Cardiac muscle cell (in vitro differentiated cells and primary cell): Measurements from ENCODE around the gene GABRE. TPM values are rescaled to one million over a fixed set of nuclear protein-coding genes. Genes with fewer than 3 reads are reported as not detected.

ENCODE experiments used
- DNase-seq, 2 donors: peaks; one replicate each; pipeline versions ENCODE4 v3.0.0 to v3.0.0-alpha.2; 2010 to 2017; ENCODE audit warnings: low read depth in 1 of 2, low spot score in 1 of 2
- H3K27ac ChIP-seq: fragments of 200-600 bp; sonication (generic); 2 replicates; pipeline ENCODE4 v1.5.1; 2016
- H3K27me3 ChIP-seq: fragments of 200-600 bp; sonication (generic); 2 replicates; pipeline ENCODE4 v1.6.0; 2016; ENCODE audit warnings: control low read depth
- H3K36me3 ChIP-seq: fragments of 200-600 bp; sonication (generic); 2 replicates; pipeline ENCODE4 v1.5.1; 2016; ENCODE audit warnings: control low read depth
- H3K4me1 ChIP-seq: fragments of 200-600 bp; sonication (generic); 2 replicates; pipeline ENCODE4 v1.8.1; 2017; ENCODE audit warnings: low read depth, mild to moderate bottlenecking, mixed run types
- H3K4me3 ChIP-seq: fragments of 200-600 bp; sonication (generic); 2 replicates; pipeline ENCODE4 v1.5.1; 2016; ENCODE audit warnings: mild to moderate bottlenecking
- H3K9me3 ChIP-seq: fragments of 200-600 bp; sonication (generic); 2 replicates; pipeline ENCODE4 v1.5.1; 2017; ENCODE audit warnings: low read depth, mild to moderate bottlenecking, control low read depth
- polyA plus RNA-seq: library from polyadenylated mRNA; unstranded; fragments of >200 nt; fragmentation: Nextera tagmentation; extraction: Ambion mirVana; gene quantifications from 2 replicates; pipeline ENCODE4 v1.2.1, GENCODE V29; 2016
- total RNA-seq: library from RNA; depleted of rRNA; stranded (reverse); fragments of >200 nt; gene quantifications from 2 replicates; pipeline ENCODE4 v1.2.3, GENCODE V29; 2016
- TF ChIP-seq, protein P1 (sequence below): IDR thresholded peaks from 2 replicates; pipeline ENCODE4 v1.5.1; 2012; ENCODE audit warnings: low read depth, mild to moderate bottlenecking, low read length

Gene GABRE
- total and polyA plus RNA-seq, 2 experiments from 2014 or later = 0.60 to 2.5 TPM

- Histone ChIP-seq H3K27ac (no peak overlapping the region), H3K9me3 (no peaks in the 10 kb centered on the region), H3K36me3 (no peaks in the 10 kb centered on the region), H3K27me3 (no peaks in the 10 kb centered on the region), H3K4me1 (no peaks in the 10 kb centered on the region), H3K4me3 (no peak overlapping the region)
- no peak for DNase-seq
- TF ChIP-seq, protein P1, sequence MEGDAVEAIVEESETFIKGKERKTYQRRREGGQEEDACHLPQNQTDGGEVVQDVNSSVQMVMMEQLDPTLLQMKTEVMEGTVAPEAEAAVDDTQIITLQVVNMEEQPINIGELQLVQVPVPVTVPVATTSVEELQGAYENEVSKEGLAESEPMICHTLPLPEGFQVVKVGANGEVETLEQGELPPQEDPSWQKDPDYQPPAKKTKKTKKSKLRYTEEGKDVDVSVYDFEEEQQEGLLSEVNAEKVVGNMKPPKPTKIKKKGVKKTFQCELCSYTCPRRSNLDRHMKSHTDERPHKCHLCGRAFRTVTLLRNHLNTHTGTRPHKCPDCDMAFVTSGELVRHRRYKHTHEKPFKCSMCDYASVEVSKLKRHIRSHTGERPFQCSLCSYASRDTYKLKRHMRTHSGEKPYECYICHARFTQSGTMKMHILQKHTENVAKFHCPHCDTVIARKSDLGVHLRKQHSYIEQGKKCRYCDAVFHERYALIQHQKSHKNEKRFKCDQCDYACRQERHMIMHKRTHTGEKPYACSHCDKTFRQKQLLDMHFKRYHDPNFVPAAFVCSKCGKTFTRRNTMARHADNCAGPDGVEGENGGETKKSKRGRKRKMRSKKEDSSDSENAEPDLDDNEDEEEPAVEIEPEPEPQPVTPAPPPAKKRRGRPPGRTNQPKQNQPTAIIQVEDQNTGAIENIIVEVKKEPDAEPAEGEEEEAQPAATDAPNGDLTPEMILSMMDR = no peak
Observed at GRCh38 chrX:151984902-151985301, 10.4 kb upstream of the GABRE start.

DNA sequence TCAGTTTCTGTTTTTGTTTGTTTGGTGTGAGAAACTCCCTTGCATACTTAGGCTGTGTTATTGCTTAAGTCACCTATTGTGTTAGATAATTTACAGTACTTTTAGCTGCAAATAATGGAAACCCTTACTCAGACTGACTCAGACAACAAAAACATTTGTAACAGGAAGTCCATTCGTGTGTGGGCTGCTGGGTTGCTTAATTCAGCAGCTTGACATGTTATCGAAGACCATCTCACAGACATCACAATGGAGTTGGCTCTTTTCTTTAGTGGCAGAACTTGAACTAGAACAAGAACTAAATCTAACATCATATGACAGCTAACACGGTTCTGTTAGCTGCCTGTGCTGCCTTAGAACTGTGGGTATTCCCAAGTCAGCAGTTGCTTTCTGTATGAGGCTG lies 9.9 kb upstream of the GABRE start:
- peak in 1 of 2 donors; percentile 87 for DNase-seq
- Histone ChIP-seq H3K9me3 (no peaks in the 10 kb centered on the region), H3K27ac (no peak overlapping the region), H3K36me3 (no peaks in the 10 kb centered on the region), H3K4me3 (no peak overlapping the region), H3K27me3 (no peaks in the 10 kb centered on the region), H3K4me1 (no peaks in the 10 kb centered on the region)
- TF ChIP-seq, protein P1 = no peak

GRCh38 chrX:151983186-151983585 lies 8.7 kb upstream of the GABRE start:
- TF ChIP-seq, protein P1 = no peak
- Histone ChIP-seq H3K27ac (no peak overlapping the region), H3K4me1 (no peaks in the 10 kb centered on the region), H3K9me3 (no peaks in the 10 kb centered on the region), H3K27me3 (no peaks in the 10 kb centered on the region), H3K4me3 (no peak overlapping the region), H3K36me3 (no peaks in the 10 kb centered on the region)
- no peak for DNase-seq

GRCh38 chrX:151982222-151982621 lies 7.7 kb upstream of the GABRE start:
- no peak overlapping the region for H3K27ac ChIP-seq

DNA sequence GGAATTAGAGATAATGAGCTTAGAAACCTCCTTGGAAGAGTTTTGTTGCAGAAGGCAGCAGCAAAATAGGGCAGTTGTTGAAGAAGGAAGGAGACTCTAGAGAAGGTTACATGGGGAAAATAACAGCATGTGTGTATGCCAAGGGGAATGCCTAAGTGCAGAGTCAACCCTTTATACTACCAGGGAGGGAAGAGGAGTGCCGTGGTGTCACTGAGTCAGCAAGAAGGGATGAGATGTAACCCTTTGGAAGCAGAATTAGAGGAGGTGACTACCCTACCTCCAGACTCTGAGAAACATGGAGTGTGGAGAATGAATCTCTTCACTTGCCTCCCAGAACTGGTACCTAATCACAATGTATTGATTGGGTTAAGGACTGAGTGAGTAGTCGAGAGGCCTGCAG lies 6.7 kb upstream of the GABRE start:
- Histone ChIP-seq H3K27me3 (no peaks in the 10 kb centered on the region), H3K27ac (no peak overlapping the region), H3K9me3 (no peaks in the 10 kb centered on the region), H3K36me3 (no peaks in the 10 kb centered on the region), H3K4me1 (no peaks in the 10 kb centered on the region), H3K4me3 (no peak overlapping the region)
- TF ChIP-seq, protein P1 = no peak
- DNase-seq = no peak

More at GRCh38 chrX:151982222-151982621, 7.7 kb upstream of the GABRE start:
- no peaks in the 10 kb centered on the region for H3K4me1 ChIP-seq
- no peaks in the 10 kb centered on the region for H3K9me3 ChIP-seq
- H3K27me3 ChIP-seq = no peaks in the 10 kb centered on the region
- no peak overlapping the region for H3K4me3 ChIP-seq
- H3K36me3 ChIP-seq = no peaks in the 10 kb centered on the region
- peak in 1 of 2 donors; percentile 73 for DNase-seq
- TF ChIP-seq, protein P1 = no peak

GRCh38 chrX:151977923-151978322 lies 3.4 kb upstream of the GABRE start:
- Histone ChIP-seq H3K27me3 (peaks cover 7% of the 10 kb centered on the region), H3K4me3 (no peak overlapping the region), H3K36me3 (no peaks in the 10 kb centered on the region), H3K4me1 (no peaks in the 10 kb centered on the region), H3K9me3 (no peaks in the 10 kb centered on the region), H3K27ac (no peak overlapping the region)
- no peak for DNase-seq
- TF ChIP-seq, protein P1 = no peak
